ENCODE measurements around the gene ITPKC.

Gene ITPKC

GRCh38 chr19:40716482-40717324 is at the start of gene ITPKC, which contains the start of gene COQ8B:
Gene ITPKC (plus strand): TSS chr19:40717112. CDS start chr19:40717136, 24 bp downstream.
Gene COQ8B (minus strand): TSS chr19:40716886. CDS start chr19:40714632, 2,254 bp downstream.
- no peak for TF ChIP-seq Cebpa-rat (IDR thresholded peaks at IDR 0.05)
- Histone ChIP-seq H3K36me3 (peaks cover 9% of the 10 kb centered on the region), H3K27ac (peak within 1 kb of the TSS; percentile 82), H3K4me1 (peaks cover 59% of the 10 kb centered on the region), H3K4me3 (peak within 1 kb of the TSS; percentile 75), H3K9ac (peak within 1 kb of the TSS; percentile 86), H4K20me1 (peaks cover 17% of the 10 kb centered on the region), H3K9me3 (no peaks in the 10 kb centered on the region), H3K4me2 (peak within 1 kb of the TSS; percentile 95), H3K27me3 (no peaks in the 10 kb centered on the region)

- Histone ChIP-seq H4K20me1 (no peaks in the 10 kb centered on the region), H3K36me3 (peaks cover 59% of the 10 kb centered on the region)
Measured at GRCh38 chr19:40667602-40668001, 49.3 kb upstream of the ITPKC start.

DNA sequence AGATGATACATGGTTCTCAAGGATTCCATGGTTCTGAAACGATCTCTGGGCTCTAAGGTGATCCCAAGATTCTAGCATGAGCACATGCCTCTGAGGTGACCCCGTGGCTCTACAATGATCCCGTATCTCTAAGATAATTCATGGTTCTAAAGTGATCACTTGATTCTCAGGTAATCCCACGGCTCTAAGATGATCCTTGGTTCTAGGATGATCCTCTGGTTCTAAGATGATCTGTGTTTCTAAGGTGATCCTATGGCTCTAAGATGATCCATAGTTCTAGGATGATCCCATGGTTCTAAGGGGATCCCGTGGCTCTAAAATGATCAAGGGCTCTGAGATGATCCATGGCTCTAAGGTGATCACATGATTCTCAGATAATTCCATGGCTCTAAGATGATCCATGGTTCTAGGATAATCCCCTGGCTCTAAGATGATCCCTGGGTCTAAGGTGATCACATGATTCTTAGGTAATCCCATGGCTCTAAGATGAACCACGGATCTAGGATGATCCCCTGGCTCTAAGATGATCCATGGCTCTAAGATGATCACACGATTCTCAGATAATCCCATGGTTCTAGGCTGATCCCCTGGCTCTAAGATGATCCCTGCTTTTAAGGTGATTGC is 47.8 kb upstream of the ITPKC start:
- no peak overlapping the region for H3K4me3 ChIP-seq
- TF ChIP-seq Cebpa-rat (IDR thresholded peaks at IDR 0.05) = no peak
- H3K36me3 ChIP-seq = peaks cover 74% of the 10 kb centered on the region
- H3K9ac ChIP-seq = no peak overlapping the region
- peaks cover 23% of the 10 kb centered on the region for H3K9me3 ChIP-seq
- no peaks in the 10 kb centered on the region for H4K20me1 ChIP-seq
- H3K4me2 ChIP-seq = no peak overlapping the region
- H3K27me3 ChIP-seq = no peaks in the 10 kb centered on the region
- H3K27ac ChIP-seq = no peak overlapping the region
- H3K4me1 ChIP-seq = peaks cover 2% of the 10 kb centered on the region

More at GRCh38 chr19:40667602-40668001, 49.3 kb upstream of the ITPKC start:
- Histone ChIP-seq H3K4me3 (no peak overlapping the region), H3K9me3 (peaks cover 23% of the 10 kb centered on the region), H3K4me2 (no peak overlapping the region), H3K27me3 (no peaks in the 10 kb centered on the region), H3K4me1 (peaks cover 11% of the 10 kb centered on the region), H3K9ac (no peak overlapping the region), H3K27ac (no peak overlapping the region)
- TF ChIP-seq Cebpa-rat (IDR thresholded peaks at IDR 0.05) = no peak

DNA sequence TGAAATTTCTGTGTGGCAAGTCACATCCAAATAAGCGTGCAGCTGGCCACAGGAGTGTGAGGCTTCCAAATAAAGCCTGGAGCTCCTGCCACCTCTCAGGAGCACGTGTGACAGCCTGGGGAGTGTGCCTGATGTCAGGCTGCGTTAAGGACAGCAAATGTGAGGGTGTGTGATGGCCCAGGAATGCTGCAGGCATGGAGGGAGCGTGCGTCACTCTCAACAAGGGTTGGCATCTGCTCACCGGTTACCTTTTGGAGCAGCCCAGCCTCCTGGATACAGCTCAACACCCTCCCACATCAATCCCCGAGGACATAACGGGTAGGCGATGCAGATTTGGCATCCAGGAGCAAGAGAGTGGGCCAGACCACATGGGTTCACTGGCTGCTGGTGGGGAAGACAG is 45.5 kb upstream of the ITPKC start:
- Histone ChIP-seq H3K9ac (no peak overlapping the region), H3K27ac (no peak overlapping the region), H3K27me3 (no peaks in the 10 kb centered on the region), H3K4me1 (no peaks in the 10 kb centered on the region), H3K4me2 (no peak overlapping the region), H3K4me3 (no peak overlapping the region), H4K20me1 (no peaks in the 10 kb centered on the region), H3K9me3 (peaks cover 23% of the 10 kb centered on the region), H3K36me3 (peaks cover 95% of the 10 kb centered on the region)
- no peak for TF ChIP-seq Cebpa-rat (IDR thresholded peaks at IDR 0.05)

DNA sequence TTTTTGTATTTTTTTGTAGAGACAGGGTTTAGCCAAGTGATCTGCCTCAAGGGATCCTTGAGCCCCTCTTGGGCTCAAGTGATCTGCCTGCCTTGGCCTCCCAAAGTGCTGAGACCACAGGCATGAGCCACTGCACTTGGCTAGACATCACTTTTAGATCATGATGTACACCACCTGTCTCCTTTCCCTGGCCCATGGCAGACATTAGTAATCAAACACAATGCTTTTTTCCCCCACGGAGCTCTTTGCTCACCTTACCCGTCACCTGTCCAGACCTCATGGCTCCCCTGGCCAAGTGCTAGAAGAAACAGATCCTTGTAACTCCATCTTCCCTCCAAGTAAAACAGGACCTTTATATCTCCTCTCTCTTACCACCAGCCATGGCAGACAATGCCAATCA is 44.9 kb upstream of the ITPKC start:
- H3K27ac ChIP-seq = no peak overlapping the region
- no peak for TF ChIP-seq Cebpa-rat (IDR thresholded peaks at IDR 0.05)
- no peaks in the 10 kb centered on the region for H3K27me3 ChIP-seq
- H3K36me3 ChIP-seq = peaks cover 98% of the 10 kb centered on the region
- H3K9ac ChIP-seq = no peak overlapping the region
- H3K4me1 ChIP-seq = no peaks in the 10 kb centered on the region
- H4K20me1 ChIP-seq = no peaks in the 10 kb centered on the region
- H3K4me2 ChIP-seq = no peak overlapping the region
- H3K4me3 ChIP-seq = no peak overlapping the region
- H3K9me3 ChIP-seq = peaks cover 23% of the 10 kb centered on the region

DNA sequence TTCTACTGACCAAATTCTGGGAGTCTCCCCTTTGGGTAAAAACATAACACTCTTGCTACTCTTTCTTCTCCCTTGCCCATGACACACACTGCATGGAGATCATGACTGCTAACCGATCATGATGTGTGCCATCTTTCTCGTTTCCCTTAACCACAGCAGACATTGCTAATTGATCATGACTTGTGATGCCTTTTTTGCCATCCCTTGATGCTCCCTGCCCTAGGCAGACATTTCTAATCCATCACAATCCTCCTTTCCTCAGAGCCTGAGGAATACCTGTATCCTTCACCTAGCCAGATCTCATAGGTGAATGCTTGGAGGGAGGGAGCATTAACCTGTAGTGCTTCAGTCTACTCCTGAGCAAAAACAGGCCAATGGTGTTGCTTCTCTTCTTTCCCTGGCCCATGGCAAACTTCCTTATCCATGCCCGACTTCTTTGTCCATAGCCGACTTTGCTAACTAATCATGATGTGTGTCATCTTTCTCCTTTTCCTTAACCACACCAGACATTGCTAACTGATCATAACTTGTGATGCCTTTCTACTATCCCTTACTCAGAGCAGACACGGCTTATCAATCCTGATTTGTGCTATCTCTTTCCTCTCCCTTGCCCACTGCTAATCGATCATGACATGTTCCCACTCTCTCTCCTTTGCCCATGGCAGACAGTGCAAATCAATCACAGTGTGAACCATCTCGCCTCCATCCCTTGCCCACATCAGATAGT is 44.2 kb upstream of the ITPKC start:
- peaks cover 98% of the 10 kb centered on the region for H3K36me3 ChIP-seq
- H4K20me1 ChIP-seq = no peaks in the 10 kb centered on the region
- H3K27me3 ChIP-seq = no peaks in the 10 kb centered on the region
- no peaks in the 10 kb centered on the region for H3K4me1 ChIP-seq
- no peak overlapping the region for H3K4me3 ChIP-seq
- no peak overlapping the region for H3K9ac ChIP-seq
- H3K9me3 ChIP-seq = peaks cover 23% of the 10 kb centered on the region
- no peak for TF ChIP-seq Cebpa-rat (IDR thresholded peaks at IDR 0.05)
- H3K27ac ChIP-seq = no peak overlapping the region
- no peak overlapping the region for H3K4me2 ChIP-seq

DNA sequence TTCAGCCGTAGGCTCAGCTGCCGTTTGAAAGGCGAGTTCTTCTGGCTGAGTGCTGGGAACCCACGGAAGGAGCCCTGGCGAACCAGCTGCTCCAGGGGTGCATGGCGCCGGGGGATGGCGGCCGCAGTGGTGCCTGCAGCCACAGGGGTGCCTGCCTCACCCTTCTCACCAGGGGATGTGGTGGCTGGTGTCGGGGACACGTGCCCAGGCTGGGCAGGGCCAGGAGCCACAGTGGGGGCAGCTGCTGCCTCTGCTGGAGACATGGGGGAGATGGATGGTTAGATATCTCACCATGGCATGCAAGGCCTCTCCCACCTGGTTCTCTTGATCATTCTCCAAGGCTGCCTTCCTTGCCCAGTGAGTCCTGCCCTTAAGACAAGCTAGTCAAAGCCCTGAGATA is 43.5 kb upstream of the ITPKC start:
- no peak for TF ChIP-seq Cebpa-rat (IDR thresholded peaks at IDR 0.05)
- Histone ChIP-seq H3K9ac (no peak overlapping the region), H3K27ac (no peak overlapping the region), H3K4me2 (no peak overlapping the region), H3K4me3 (no peak overlapping the region), H3K36me3 (peaks cover 98% of the 10 kb centered on the region), H3K9me3 (peaks cover 22% of the 10 kb centered on the region), H3K27me3 (no peaks in the 10 kb centered on the region), H4K20me1 (no peaks in the 10 kb centered on the region), H3K4me1 (no peaks in the 10 kb centered on the region)

DNA sequence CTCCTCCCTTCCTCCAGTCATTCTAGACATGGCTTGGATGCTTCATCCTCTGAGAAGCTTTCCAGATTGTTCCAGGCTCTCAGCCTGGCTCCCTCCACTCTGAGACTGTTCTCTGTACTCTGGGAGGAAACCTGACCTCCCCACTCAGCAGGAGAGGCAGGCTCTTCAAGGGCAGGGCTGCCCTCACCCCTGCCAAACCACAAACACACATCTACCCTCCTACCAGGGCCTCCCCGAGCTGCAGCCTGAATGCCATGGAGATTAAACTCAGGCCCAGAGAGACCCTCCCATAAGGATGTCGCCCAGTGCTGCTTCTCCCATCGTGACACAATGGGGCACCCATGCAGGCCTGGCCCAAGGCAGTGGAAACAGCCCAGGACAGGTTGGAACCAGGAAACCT is 42.6 kb upstream of the ITPKC start:
- Histone ChIP-seq H3K4me1 (no peaks in the 10 kb centered on the region), H3K36me3 (peaks cover 98% of the 10 kb centered on the region), H3K9ac (no peak overlapping the region), H4K20me1 (no peaks in the 10 kb centered on the region), H3K4me2 (no peak overlapping the region), H3K27me3 (no peaks in the 10 kb centered on the region), H3K4me3 (no peak overlapping the region), H3K9me3 (peaks cover 13% of the 10 kb centered on the region), H3K27ac (no peak overlapping the region)
- TF ChIP-seq Cebpa-rat (IDR thresholded peaks at IDR 0.05) = no peak

GRCh38 chr19:40677156-40677555 is 39.8 kb upstream of the ITPKC start:
- H3K4me2 ChIP-seq = no peak overlapping the region
- H3K4me1 ChIP-seq = no peaks in the 10 kb centered on the region
- H4K20me1 ChIP-seq = no peaks in the 10 kb centered on the region
- no peaks in the 10 kb centered on the region for H3K9me3 ChIP-seq
- no peak overlapping the region for H3K27ac ChIP-seq
- TF ChIP-seq Cebpa-rat (IDR thresholded peaks at IDR 0.05) = no peak
- H3K27me3 ChIP-seq = no peaks in the 10 kb centered on the region
- peaks cover 93% of the 10 kb centered on the region for H3K36me3 ChIP-seq
- no peak overlapping the region for H3K9ac ChIP-seq
- H3K4me3 ChIP-seq = no peak overlapping the region

GRCh38 chr19:40681039-40681438 is 35.9 kb upstream of the ITPKC start:
- Histone ChIP-seq H3K27ac (no peak overlapping the region), H3K9me3 (no peaks in the 10 kb centered on the region), H4K20me1 (no peaks in the 10 kb centered on the region), H3K9ac (no peak overlapping the region), H3K4me3 (no peak overlapping the region), H3K4me2 (no peak overlapping the region), H3K36me3 (peaks cover 92% of the 10 kb centered on the region), H3K4me1 (no peaks in the 10 kb centered on the region), H3K27me3 (no peaks in the 10 kb centered on the region)
- no peak for TF ChIP-seq Cebpa-rat (IDR thresholded peaks at IDR 0.05)

All from BLaER1 (cell line).